ENCODE data around the gene FSHR.

Gene FSHR

DNA sequence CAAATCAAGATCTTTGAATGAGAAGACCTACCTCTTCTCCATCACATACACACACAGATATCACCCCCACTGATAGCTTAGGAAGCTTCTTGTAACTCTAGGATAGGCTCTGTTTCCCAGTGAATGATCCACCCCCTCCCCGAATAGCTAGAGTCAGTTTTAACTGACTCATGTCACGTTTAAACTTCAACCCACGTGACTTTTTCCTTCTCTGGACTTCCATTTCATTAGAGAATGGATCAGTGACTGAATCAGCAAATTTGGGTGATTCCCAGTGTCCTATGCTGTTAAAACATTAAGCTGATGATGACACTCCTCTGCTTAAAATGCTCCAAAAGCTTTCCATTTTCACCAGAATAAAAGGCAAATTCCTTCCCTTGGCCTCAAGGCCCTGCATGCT lies 212.9 kb downstream of the FSHR start:
- Histone ChIP-seq H3K4me3 (ENCODE audit: severe bottlenecking) (no peak overlapping the region), H3K9me3 (ENCODE audit: severe bottlenecking) (no peaks in the 10 kb centered on the region), H3K27me3 (ENCODE audit: insufficient read depth, poor library complexity, severe bottlenecking) (no peaks in the 10 kb centered on the region), H3K36me3 (ENCODE audit: low read depth) (no peaks in the 10 kb centered on the region), H3K27ac (ENCODE audit: poor library complexity, severe bottlenecking) (no peak overlapping the region), H3K4me1 (ENCODE audit: insufficient read depth, poor library complexity, severe bottlenecking) (no peaks in the 10 kb centered on the region)
- TF ChIP-seq, protein P1, sequence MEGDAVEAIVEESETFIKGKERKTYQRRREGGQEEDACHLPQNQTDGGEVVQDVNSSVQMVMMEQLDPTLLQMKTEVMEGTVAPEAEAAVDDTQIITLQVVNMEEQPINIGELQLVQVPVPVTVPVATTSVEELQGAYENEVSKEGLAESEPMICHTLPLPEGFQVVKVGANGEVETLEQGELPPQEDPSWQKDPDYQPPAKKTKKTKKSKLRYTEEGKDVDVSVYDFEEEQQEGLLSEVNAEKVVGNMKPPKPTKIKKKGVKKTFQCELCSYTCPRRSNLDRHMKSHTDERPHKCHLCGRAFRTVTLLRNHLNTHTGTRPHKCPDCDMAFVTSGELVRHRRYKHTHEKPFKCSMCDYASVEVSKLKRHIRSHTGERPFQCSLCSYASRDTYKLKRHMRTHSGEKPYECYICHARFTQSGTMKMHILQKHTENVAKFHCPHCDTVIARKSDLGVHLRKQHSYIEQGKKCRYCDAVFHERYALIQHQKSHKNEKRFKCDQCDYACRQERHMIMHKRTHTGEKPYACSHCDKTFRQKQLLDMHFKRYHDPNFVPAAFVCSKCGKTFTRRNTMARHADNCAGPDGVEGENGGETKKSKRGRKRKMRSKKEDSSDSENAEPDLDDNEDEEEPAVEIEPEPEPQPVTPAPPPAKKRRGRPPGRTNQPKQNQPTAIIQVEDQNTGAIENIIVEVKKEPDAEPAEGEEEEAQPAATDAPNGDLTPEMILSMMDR (IDR thresholded peaks at IDR 0.05; ENCODE audit: poor library complexity, severe bottlenecking) = no peak
- DNase-seq (ENCODE audit: low spot score) (no peak), ATAC-seq (ENCODE audit: low read depth) (no peak)

DNA sequence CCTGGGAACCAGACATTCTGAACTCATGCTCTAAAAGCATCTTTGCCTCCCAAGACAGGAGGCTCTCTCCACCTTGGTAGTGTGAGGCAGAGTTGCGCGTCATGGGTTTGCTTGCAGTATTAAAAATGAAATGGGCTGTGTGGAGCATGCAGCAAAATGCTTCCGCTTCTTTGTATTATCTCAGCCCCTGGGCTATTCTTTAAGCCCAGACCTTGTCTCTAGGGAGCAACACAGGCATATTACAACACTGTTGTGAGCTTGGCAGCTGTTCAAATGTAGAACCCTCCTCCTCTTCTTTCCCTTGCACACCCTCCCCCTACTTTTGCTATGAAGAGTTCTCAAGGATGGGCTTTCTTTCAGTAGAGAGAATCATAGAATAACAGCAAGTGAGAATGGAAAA lies 213.7 kb downstream of the FSHR start:
- Histone ChIP-seq H3K4me3 (ENCODE audit: severe bottlenecking) (no peak overlapping the region), H3K4me1 (ENCODE audit: insufficient read depth, poor library complexity, severe bottlenecking) (no peaks in the 10 kb centered on the region), H3K27ac (ENCODE audit: poor library complexity, severe bottlenecking) (no peak overlapping the region), H3K9me3 (ENCODE audit: severe bottlenecking) (no peaks in the 10 kb centered on the region), H3K36me3 (ENCODE audit: low read depth) (no peaks in the 10 kb centered on the region), H3K27me3 (ENCODE audit: insufficient read depth, poor library complexity, severe bottlenecking) (no peaks in the 10 kb centered on the region)
- DNase-seq (ENCODE audit: low spot score) = no peak
- TF ChIP-seq, protein P1 (IDR thresholded peaks at IDR 0.05; ENCODE audit: poor library complexity, severe bottlenecking) = no peak
- no peak for ATAC-seq (ENCODE audit: low read depth)

GRCh38 chr2:48939232-48939631 lies 215.1 kb downstream of the FSHR start:
- Histone ChIP-seq H3K36me3 (ENCODE audit: low read depth) (no peaks in the 10 kb centered on the region), H3K27me3 (ENCODE audit: insufficient read depth, poor library complexity, severe bottlenecking) (no peaks in the 10 kb centered on the region), H3K27ac (ENCODE audit: poor library complexity, severe bottlenecking) (no peak overlapping the region), H3K9me3 (ENCODE audit: severe bottlenecking) (no peaks in the 10 kb centered on the region), H3K4me1 (ENCODE audit: insufficient read depth, poor library complexity, severe bottlenecking) (no peaks in the 10 kb centered on the region), H3K4me3 (ENCODE audit: severe bottlenecking) (no peak overlapping the region)
- TF ChIP-seq, protein P1 (IDR thresholded peaks at IDR 0.05; ENCODE audit: poor library complexity, severe bottlenecking) = no peak
- ATAC-seq (ENCODE audit: low read depth) = no peak
- DNase-seq (ENCODE audit: low spot score) = no peak

DNA sequence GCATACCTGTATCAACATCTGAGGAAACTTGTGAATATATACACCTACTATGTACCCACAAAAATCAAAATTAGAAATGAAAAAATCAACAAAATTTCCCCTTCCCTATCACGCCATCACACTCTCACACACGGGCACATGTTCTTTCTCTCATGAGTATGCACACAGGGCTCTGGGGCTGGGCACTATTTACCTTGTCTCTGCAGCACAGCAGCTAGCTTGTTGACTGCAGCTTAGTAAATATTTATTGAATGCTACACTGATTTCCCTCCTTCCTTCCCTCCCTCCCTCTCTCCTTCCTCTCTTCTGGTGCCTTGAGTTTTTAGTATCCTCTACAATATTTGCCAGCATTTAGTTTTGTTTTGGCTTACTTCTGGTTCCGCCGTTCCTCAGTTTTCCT lies 216.1 kb downstream of the FSHR start:
- H3K27me3 ChIP-seq (ENCODE audit: insufficient read depth, poor library complexity, severe bottlenecking) = no peaks in the 10 kb centered on the region
- TF ChIP-seq, protein P1 (IDR thresholded peaks at IDR 0.05; ENCODE audit: poor library complexity, severe bottlenecking) = no peak
- H3K4me1 ChIP-seq (ENCODE audit: insufficient read depth, poor library complexity, severe bottlenecking) = no peaks in the 10 kb centered on the region
- DNase-seq (ENCODE audit: low spot score) (no peak), ATAC-seq (ENCODE audit: low read depth) (no peak)
- H3K9me3 ChIP-seq (ENCODE audit: severe bottlenecking) = no peaks in the 10 kb centered on the region
- H3K27ac ChIP-seq (ENCODE audit: poor library complexity, severe bottlenecking) = no peak overlapping the region
- H3K36me3 ChIP-seq (ENCODE audit: low read depth) = no peaks in the 10 kb centered on the region
- no peak overlapping the region for H3K4me3 ChIP-seq (ENCODE audit: severe bottlenecking)

DNA sequence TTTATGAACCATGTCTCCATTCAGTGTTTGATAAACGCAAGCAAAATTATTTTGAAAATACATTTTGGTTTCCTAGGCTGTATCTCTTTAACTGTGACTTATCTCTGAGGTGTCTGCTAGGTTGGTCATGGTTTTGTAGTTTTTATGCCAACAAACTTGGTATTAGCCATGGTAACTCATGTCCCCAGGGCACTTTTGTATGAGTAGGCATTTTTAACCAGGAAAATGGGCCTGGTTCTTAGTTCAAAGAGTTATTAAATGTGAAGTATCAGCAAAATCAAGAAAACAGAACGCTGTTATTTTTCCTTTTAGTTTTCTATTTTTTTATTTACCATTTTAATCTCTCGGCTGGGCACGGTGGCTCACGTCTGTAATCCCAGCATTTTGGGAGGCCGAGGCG lies 219.5 kb downstream of the FSHR start:
- Histone ChIP-seq H3K4me3 (ENCODE audit: severe bottlenecking) (no peak overlapping the region), H3K27me3 (ENCODE audit: insufficient read depth, poor library complexity, severe bottlenecking) (no peaks in the 10 kb centered on the region), H3K4me1 (ENCODE audit: insufficient read depth, poor library complexity, severe bottlenecking) (no peaks in the 10 kb centered on the region), H3K27ac (ENCODE audit: poor library complexity, severe bottlenecking) (no peak overlapping the region), H3K36me3 (ENCODE audit: low read depth) (no peaks in the 10 kb centered on the region), H3K9me3 (ENCODE audit: severe bottlenecking) (no peaks in the 10 kb centered on the region)
- ATAC-seq (ENCODE audit: low read depth) = no peak
- DNase-seq (ENCODE audit: low spot score) = no peak
- TF ChIP-seq, protein P1 (IDR thresholded peaks at IDR 0.05; ENCODE audit: poor library complexity, severe bottlenecking) = no peak
